ENCODE results near the gene DENND4B.

DENND4B gene

GRCh38 chr1:153945131-153945794 lies 1.3 kb downstream of the DENND4B start:
- TF ChIP-seq POLR2A (IDR thresholded peaks at IDR 0.05; ENCODE audit: low read length) (no peak), GATA1 (IDR thresholded peaks at IDR 0.05; ENCODE audit: low read depth, low read length) (no peak)
- peak; percentile 51 to 52 for DNase-seq

GRCh38 chr1:153944827-153945117 lies 1.7 kb downstream of the DENND4B start:
- no peak for DNase-seq
- TF ChIP-seq GATA1 (IDR thresholded peaks at IDR 0.05; ENCODE audit: low read depth, low read length) = no peak
- TF ChIP-seq POLR2A (IDR thresholded peaks at IDR 0.05; ENCODE audit: low read length) = no peak

- peak; percentile 42 to 47 for DNase-seq
- TF ChIP-seq GATA1 (IDR thresholded peaks at IDR 0.05; ENCODE audit: low read depth, low read length) (no peak), POLR2A (IDR thresholded peaks at IDR 0.05; ENCODE audit: low read length) (no peak)
These were observed 2.3 kb downstream of the DENND4B start for GRCh38 chr1:153944005-153944826.

- TF ChIP-seq POLR2A (IDR thresholded peaks at IDR 0.05; ENCODE audit: low read length) = no peak
- no peak for TF ChIP-seq GATA1 (IDR thresholded peaks at IDR 0.05; ENCODE audit: low read depth, low read length)
- no peak for DNase-seq
These were observed 3.6 kb downstream of the DENND4B start for GRCh38 chr1:153942766-153943549.

GRCh38 chr1:153941826-153942725 lies 4.4 kb downstream of the DENND4B start:
- no peak for DNase-seq
- TF ChIP-seq GATA1 (IDR thresholded peaks at IDR 0.05; ENCODE audit: low read depth, low read length) (no peak), POLR2A (IDR thresholded peaks at IDR 0.05; ENCODE audit: low read length) (no peak)

- DNase-seq = no peak
- no peak for TF ChIP-seq POLR2A (IDR thresholded peaks at IDR 0.05; ENCODE audit: low read length)
- no peak for TF ChIP-seq GATA1 (IDR thresholded peaks at IDR 0.05; ENCODE audit: low read depth, low read length)
These were observed 5.8 kb downstream of the DENND4B start for GRCh38 chr1:153940756-153941155.

- DNase-seq = no peak
- TF ChIP-seq GATA1 (IDR thresholded peaks at IDR 0.05; ENCODE audit: low read depth, low read length) = no peak
- TF ChIP-seq POLR2A (IDR thresholded peaks at IDR 0.05; ENCODE audit: low read length) = no peak
These were observed 7.0 kb downstream of the DENND4B start for GRCh38 chr1:153939476-153939875.

- no peak for TF ChIP-seq GATA1 (IDR thresholded peaks at IDR 0.05; ENCODE audit: low read depth, low read length)
- TF ChIP-seq POLR2A (IDR thresholded peaks at IDR 0.05; ENCODE audit: low read length) = no peak
- no peak for DNase-seq
These were observed 7.5 kb downstream of the DENND4B start for GRCh38 chr1:153938996-153939395.

GRCh38 chr1:153937331-153937730 lies 9.2 kb downstream of the DENND4B start:
- no peak for TF ChIP-seq POLR2A (IDR thresholded peaks at IDR 0.05; ENCODE audit: low read length)
- DNase-seq = no peak

DNA sequence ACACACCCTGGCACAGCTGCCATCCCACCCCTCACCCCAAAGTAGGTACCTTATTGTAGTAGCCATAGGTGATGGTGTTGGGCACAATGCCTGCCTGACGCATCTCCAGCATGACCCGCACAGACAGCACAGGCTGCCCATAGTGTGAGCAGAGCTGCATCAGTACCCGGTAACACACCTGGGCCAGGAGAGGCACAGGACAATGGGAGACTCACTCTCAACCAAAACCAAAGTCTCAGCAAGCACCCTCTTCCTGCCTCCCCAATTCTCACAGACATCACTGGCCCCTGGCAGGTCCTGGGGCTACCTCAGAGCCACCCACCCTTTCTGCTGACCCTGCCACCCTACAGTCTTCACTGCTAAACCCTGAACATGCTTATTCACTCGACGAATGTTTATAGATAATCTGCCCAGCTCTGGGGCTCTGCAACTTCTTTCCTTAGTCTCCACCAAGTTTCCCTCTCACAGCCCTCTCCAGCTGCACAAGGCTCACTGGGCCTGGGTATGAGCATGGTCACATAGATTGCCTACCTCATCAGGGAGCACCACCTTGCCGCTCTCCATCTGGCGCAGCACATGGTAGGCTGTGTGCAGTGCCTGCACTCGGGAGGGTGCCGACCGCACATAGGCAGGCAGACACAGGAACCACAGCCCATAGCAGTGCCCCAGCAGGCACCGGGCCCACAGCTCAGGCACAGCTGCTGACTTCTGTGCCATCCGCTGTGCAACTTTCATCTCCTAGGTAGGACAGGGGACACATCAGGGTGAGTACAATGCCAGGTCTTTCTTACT lies 10.3 kb downstream of the DENND4B start:
- DNase-seq = no peak
- TF ChIP-seq GATA1 (IDR thresholded peaks at IDR 0.05; ENCODE audit: low read depth, low read length) (no peak), POLR2A (IDR thresholded peaks at IDR 0.05; ENCODE audit: low read length) (no peak)

- no peak for TF ChIP-seq POLR2A (IDR thresholded peaks at IDR 0.05; ENCODE audit: low read length)
- TF ChIP-seq GATA1 (IDR thresholded peaks at IDR 0.05; ENCODE audit: low read depth, low read length) = no peak
- DNase-seq = no peak
These were observed 11.8 kb downstream of the DENND4B start for GRCh38 chr1:153934746-153935145.

DNA sequence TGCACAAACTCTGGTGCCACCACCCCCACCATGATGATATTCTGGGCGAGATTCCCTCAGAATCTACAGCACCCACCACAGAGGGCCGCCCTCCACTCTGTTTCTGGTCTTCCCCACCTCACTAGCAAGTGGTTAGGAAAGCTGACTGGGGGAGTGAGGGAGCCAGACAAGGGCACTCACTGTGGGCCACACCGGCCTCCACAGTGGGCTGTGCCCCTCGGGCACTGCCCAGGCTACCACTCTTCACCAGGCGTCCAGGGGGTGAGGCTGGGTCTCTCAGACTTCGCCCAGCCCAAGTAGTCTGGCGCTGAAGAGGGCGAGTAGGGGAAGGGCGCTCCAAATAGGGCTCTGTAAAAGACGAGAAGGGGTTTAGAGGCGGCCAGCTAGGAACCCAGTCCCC lies 12.6 kb downstream of the DENND4B start:
- DNase-seq = no peak
- TF ChIP-seq GATA1 (IDR thresholded peaks at IDR 0.05; ENCODE audit: low read depth, low read length) (no peak), POLR2A (IDR thresholded peaks at IDR 0.05; ENCODE audit: low read length) (no peak)

DNA sequence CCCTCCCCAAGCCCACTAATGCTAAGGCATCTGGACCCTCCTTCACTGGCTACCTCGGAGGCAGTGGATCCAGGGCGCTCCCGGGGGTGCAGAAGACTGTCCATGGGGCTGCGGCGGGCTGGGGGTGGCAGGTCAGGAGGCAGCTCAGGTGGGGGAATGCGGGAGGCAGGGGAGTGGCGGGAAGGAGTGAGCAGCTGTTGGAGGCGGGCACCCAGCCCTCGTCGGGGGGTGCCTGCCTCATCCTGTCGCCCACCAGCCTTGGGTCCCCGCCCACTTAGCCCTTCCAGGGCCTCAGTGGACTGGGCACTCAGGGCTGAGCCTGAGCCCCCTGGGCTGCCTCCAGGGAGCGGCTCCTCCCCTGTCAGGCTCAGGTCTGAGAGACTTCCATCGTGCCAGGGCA lies 13.1 kb downstream of the DENND4B start:
- no peak for DNase-seq
- TF ChIP-seq POLR2A (IDR thresholded peaks at IDR 0.05; ENCODE audit: low read length) (no peak), GATA1 (IDR thresholded peaks at IDR 0.05; ENCODE audit: low read depth, low read length) (no peak)
